ENCODE data around the gene PSG1. TPM values are rescaled to one million over a fixed set of nuclear protein-coding genes. Genes with fewer than 3 reads are reported as not detected.
"Not testable (repeated sequence)": the region's sequence is repeated elsewhere in the genome, so short reads cannot be mapped to it uniquely, and the experiment has no call there.

Gene PSG1
- total and polyA plus RNA-seq, 2 experiments from 2014 or later: 0.54 to 3.0 TPM

- in situ Hi-C loops (cut with MboI); H3K9me3 ChIP-seq (ENCODE audit: low read depth); H3K4me3 ChIP-seq; H3K9me2 ChIP-seq (ENCODE audit: insufficient read depth); H3K36me3 ChIP-seq (ENCODE audit: low read depth); H3F3A ChIP-seq (ENCODE audit: insufficient read depth); H2AFZ ChIP-seq; H4K20me1 ChIP-seq (ENCODE audit: insufficient read depth); DNase-seq; H3K27ac ChIP-seq; H3K79me2 ChIP-seq (ENCODE audit: insufficient read depth); H3K4me2 ChIP-seq (ENCODE audit: unreplicated experiment); H3K4me1 ChIP-seq (ENCODE audit: insufficient read depth); H3K9ac ChIP-seq; H3K27me3 ChIP-seq (replicated peaks; ENCODE audit: insufficient read depth): not testable (repeated sequence)
- WGBS, 2 experiments (ENCODE audit: low coverage in 1 of 2, low lambda C conversion rate in 2 of 2, missing lambda C conversion rate in 2 of 2): 80 to 83% methylated on average over 5 of the region's 5 CpGs
Measured at GRCh38 chr19:42911731-42912130, 32.2 kb upstream of the PSG1 start.

DNA sequence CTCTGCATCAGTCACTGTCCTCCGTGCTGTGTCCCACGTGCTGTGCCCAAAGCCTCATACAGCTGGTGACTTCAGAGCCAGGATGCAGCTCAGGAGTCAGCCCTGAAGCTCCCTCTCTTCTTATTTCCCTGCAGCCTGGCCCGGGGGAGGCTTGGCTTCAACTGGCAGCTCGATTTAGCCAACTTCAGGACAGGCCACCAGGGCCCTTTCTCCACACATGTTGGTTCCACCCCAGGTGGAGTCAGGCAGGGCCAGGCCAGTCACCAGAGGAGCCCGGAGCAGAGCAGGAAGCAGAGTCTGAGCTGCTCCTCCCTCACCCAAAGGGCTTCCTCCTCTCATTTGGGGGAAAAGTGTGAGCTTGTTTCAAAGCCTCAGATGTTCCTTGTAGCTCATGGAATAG is 26.6 kb upstream of the PSG1 start:
- H3K36me3 ChIP-seq (ENCODE audit: low read depth); H3F3A ChIP-seq (ENCODE audit: insufficient read depth); H3K9me3 ChIP-seq (ENCODE audit: low read depth); H2AFZ ChIP-seq; DNase-seq; H3K4me2 ChIP-seq (ENCODE audit: unreplicated experiment); H3K27ac ChIP-seq; H3K9ac ChIP-seq; H3K27me3 ChIP-seq (replicated peaks; ENCODE audit: insufficient read depth); in situ Hi-C loops (cut with MboI); H3K4me1 ChIP-seq (ENCODE audit: insufficient read depth); H3K4me3 ChIP-seq; H4K20me1 ChIP-seq (ENCODE audit: insufficient read depth); H3K9me2 ChIP-seq (ENCODE audit: insufficient read depth); H3K79me2 ChIP-seq (ENCODE audit: insufficient read depth): not testable (repeated sequence)
- 86 to 89% methylated on average over 5 of the region's 5 CpGs for WGBS, 2 experiments (ENCODE audit: low coverage in 1 of 2, low lambda C conversion rate in 2 of 2, missing lambda C conversion rate in 2 of 2)

GRCh38 chr19:42900561-42900960 is 21.0 kb upstream of the PSG1 start:
- DNase-seq; H3K27me3 ChIP-seq (replicated peaks; ENCODE audit: insufficient read depth); H3K9me3 ChIP-seq (ENCODE audit: low read depth); H4K20me1 ChIP-seq (ENCODE audit: insufficient read depth); H3K9me2 ChIP-seq (ENCODE audit: insufficient read depth); in situ Hi-C loops (cut with MboI); H3K79me2 ChIP-seq (ENCODE audit: insufficient read depth); H2AFZ ChIP-seq; H3K9ac ChIP-seq; H3K4me3 ChIP-seq; H3K36me3 ChIP-seq (ENCODE audit: low read depth): not testable (repeated sequence)
- Histone ChIP-seq H3K4me2 (ENCODE audit: unreplicated experiment) (peak overlapping the region; percentile 28), H3F3A (ENCODE audit: insufficient read depth) (peaks cover 29% of the 10 kb centered on the region), H3K27ac (peak overlapping the region; percentile 80), H3K4me1 (ENCODE audit: insufficient read depth) (peaks cover 32% of the 10 kb centered on the region)
- WGBS, 2 experiments (ENCODE audit: low coverage in 1 of 2, low lambda C conversion rate in 2 of 2, missing lambda C conversion rate in 2 of 2): 75 to 80% methylated on average over 4 of the region's 4 CpGs

DNA sequence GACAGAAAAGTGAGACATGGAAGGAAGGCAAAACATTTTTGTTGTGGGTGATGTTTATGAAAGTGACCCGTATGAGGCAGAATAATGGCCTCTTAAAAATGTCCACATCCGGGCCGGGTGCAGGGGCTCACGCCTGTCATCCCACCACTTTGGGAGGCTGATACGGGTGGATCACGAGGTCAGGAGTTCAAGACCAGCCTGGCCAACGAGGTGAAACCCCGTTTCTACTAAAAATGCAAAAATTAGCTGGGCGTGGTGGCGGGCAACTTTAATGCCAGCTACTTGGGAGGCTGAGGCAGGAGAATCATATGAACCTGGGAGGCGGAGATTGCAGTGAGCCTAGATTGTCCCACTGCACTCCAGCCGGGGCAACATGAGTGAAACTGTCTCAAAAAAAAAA is 20.2 kb upstream of the PSG1 start:
- Histone ChIP-seq H3K4me1 (ENCODE audit: insufficient read depth) (peaks cover 32% of the 10 kb centered on the region), H3F3A (ENCODE audit: insufficient read depth) (peaks cover 29% of the 10 kb centered on the region), H3K9ac (peak overlapping the region; percentile 35; the same call in 1 of the 2 replicates), H3K4me2 (ENCODE audit: unreplicated experiment) (peak overlapping the region; percentile 28), H3K27ac (peak overlapping the region; percentile 80)
- in situ Hi-C loops (cut with MboI); H3K4me3 ChIP-seq; DNase-seq; H3K79me2 ChIP-seq (ENCODE audit: insufficient read depth); H3K9me3 ChIP-seq (ENCODE audit: low read depth); H3K9me2 ChIP-seq (ENCODE audit: insufficient read depth); H3K36me3 ChIP-seq (ENCODE audit: low read depth); H4K20me1 ChIP-seq (ENCODE audit: insufficient read depth); H2AFZ ChIP-seq; H3K27me3 ChIP-seq (replicated peaks; ENCODE audit: insufficient read depth): not testable (repeated sequence)
- 64 to 69% methylated on average over 12 of the region's 12 CpGs for WGBS, 2 experiments (ENCODE audit: low coverage in 1 of 2, low lambda C conversion rate in 2 of 2, missing lambda C conversion rate in 2 of 2)

DNA sequence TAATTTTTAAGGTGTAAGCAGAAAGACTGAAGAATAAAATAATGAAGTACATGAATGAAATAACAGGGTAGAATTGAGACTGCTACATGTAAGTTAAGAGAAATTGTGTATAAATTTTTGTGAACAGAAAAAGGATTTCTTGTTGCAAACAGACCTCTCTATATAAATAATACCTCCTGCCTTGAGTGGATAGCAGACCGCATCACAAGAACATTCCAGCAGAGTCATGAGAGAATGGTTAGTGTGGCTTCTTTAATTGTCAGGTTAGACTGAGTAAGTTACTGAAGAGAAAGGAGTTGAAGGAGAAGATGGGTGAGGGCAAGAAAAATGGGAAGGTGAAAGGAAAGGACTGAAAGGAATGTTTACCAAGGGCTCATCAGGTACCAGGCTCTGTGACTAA is 19.6 kb upstream of the PSG1 start:
- H3K27ac ChIP-seq: peak overlapping the region; percentile 80
- H3K9me3 ChIP-seq (ENCODE audit: low read depth); H3K9me2 ChIP-seq (ENCODE audit: insufficient read depth); H2AFZ ChIP-seq; H3K36me3 ChIP-seq (ENCODE audit: low read depth); in situ Hi-C loops (cut with MboI); H4K20me1 ChIP-seq (ENCODE audit: insufficient read depth); H3K27me3 ChIP-seq (replicated peaks; ENCODE audit: insufficient read depth); H3K79me2 ChIP-seq (ENCODE audit: insufficient read depth); H3K4me3 ChIP-seq: not testable (repeated sequence)
- WGBS, 2 experiments (ENCODE audit: low coverage in 1 of 2, low lambda C conversion rate in 2 of 2, missing lambda C conversion rate in 2 of 2): 65 to 73% methylated on average over 1 of the region's 1 CpG
- peaks cover 29% of the 10 kb centered on the region for H3F3A ChIP-seq (ENCODE audit: insufficient read depth)
- peak; percentile 32 for DNase-seq
- H3K4me2 ChIP-seq (ENCODE audit: unreplicated experiment): peak overlapping the region; percentile 14
- peak overlapping the region; percentile 15; the same call in 1 of the 2 replicates for H3K9ac ChIP-seq
- peaks cover 32% of the 10 kb centered on the region for H3K4me1 ChIP-seq (ENCODE audit: insufficient read depth)

DNA sequence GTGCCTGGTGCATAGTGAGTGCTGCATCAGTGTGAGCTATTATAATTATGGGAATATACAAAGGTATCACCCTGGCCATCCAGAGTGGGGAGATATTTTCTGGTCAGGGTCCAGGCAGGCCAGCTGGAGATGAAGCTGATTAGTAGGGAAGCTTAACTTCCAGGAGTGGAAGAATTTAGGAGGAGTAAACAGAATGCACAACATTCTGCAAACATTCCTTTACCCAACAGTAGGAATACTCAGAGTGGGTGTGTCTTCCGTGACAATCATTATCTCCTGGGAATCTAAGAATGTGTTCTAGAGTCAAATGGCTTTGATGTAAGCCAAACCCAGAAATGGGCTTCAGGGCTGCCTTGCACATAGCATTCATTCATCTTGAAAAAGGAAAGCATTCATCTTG is 19.1 kb upstream of the PSG1 start:
- peak overlapping the region; percentile 80 for H3K27ac ChIP-seq
- 5 to 9% methylated on average over 1 of the region's 1 CpG for WGBS, 2 experiments (ENCODE audit: low coverage in 1 of 2, low lambda C conversion rate in 2 of 2, missing lambda C conversion rate in 2 of 2)

GRCh38 chr19:42897729-42898128 is 18.2 kb upstream of the PSG1 start:
- in situ Hi-C loops (cut with MboI); H3K27me3 ChIP-seq (replicated peaks; ENCODE audit: insufficient read depth); H3K9me3 ChIP-seq (ENCODE audit: low read depth); H3K36me3 ChIP-seq (ENCODE audit: low read depth); H3K9me2 ChIP-seq (ENCODE audit: insufficient read depth); H3K9ac ChIP-seq; H3K79me2 ChIP-seq (ENCODE audit: insufficient read depth); H3K4me3 ChIP-seq; H2AFZ ChIP-seq; H4K20me1 ChIP-seq (ENCODE audit: insufficient read depth): not testable (repeated sequence)
- Histone ChIP-seq H3F3A (ENCODE audit: insufficient read depth) (peaks cover 29% of the 10 kb centered on the region), H3K27ac (peak overlapping the region; percentile 80), H3K4me1 (ENCODE audit: insufficient read depth) (peaks cover 32% of the 10 kb centered on the region), H3K4me2 (ENCODE audit: unreplicated experiment) (peak overlapping the region; percentile 39)
- peak; percentile 43 for DNase-seq
- 4 to 6% methylated on average over 1 of the region's 1 CpG for WGBS, 2 experiments (ENCODE audit: low coverage in 1 of 2, low lambda C conversion rate in 2 of 2, missing lambda C conversion rate in 2 of 2)

More for the DNA sequence above, 19.1 kb upstream of the PSG1 start:
- H3K36me3 ChIP-seq (ENCODE audit: low read depth); H3K9me3 ChIP-seq (ENCODE audit: low read depth); H4K20me1 ChIP-seq (ENCODE audit: insufficient read depth); H3K4me3 ChIP-seq; H3K9me2 ChIP-seq (ENCODE audit: insufficient read depth); H3K27me3 ChIP-seq (replicated peaks; ENCODE audit: insufficient read depth); in situ Hi-C loops (cut with MboI); H3K79me2 ChIP-seq (ENCODE audit: insufficient read depth); H2AFZ ChIP-seq: not testable (repeated sequence)
- peak; percentile 30 for DNase-seq
- Histone ChIP-seq H3F3A (ENCODE audit: insufficient read depth) (peaks cover 29% of the 10 kb centered on the region), H3K9ac (peak overlapping the region; percentile 15; the same call in 1 of the 2 replicates), H3K4me1 (ENCODE audit: insufficient read depth) (peaks cover 32% of the 10 kb centered on the region), H3K4me2 (ENCODE audit: unreplicated experiment) (peak overlapping the region; percentile 14)

DNA sequence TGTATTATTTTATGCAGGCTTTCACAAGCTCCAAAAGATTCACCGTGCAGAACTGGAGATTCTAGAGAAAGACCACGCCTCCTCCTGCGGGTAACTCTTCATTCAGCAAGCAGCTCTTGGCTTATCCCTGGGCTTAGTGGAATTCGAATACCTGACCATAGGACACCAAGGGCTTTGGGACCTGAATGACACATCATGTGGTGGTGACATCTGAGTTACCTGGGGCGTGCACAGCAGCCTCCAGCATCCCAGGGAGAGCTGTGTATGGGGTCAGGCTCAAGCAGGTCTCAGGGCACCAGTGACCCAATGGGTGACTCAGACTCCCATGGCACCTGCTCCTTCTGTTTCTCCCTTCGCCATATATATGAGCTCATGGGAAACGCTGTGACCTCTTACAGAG is 10.9 kb upstream of the PSG1 start:
- H3K4me2 ChIP-seq (ENCODE audit: unreplicated experiment); H3K79me2 ChIP-seq (ENCODE audit: insufficient read depth); H4K20me1 ChIP-seq (ENCODE audit: insufficient read depth); DNase-seq; in situ Hi-C loops (cut with MboI); H3K4me3 ChIP-seq; H3K9ac ChIP-seq; H3K9me2 ChIP-seq (ENCODE audit: insufficient read depth); H3K9me3 ChIP-seq (ENCODE audit: low read depth); H3K27me3 ChIP-seq (replicated peaks; ENCODE audit: insufficient read depth); H3K36me3 ChIP-seq (ENCODE audit: low read depth); H3K27ac ChIP-seq; H2AFZ ChIP-seq: not testable (repeated sequence)
- Histone ChIP-seq H3K4me1 (ENCODE audit: insufficient read depth) (peaks cover 14% of the 10 kb centered on the region), H3F3A (ENCODE audit: insufficient read depth) (peaks cover 36% of the 10 kb centered on the region)
- WGBS, 2 experiments (ENCODE audit: low coverage in 1 of 2, low lambda C conversion rate in 2 of 2, missing lambda C conversion rate in 2 of 2): 95 to 96% methylated on average over 7 of the region's 7 CpGs
